Liver (tissue), 3 donors: ENCODE results near the gene PHTF2.

Experiments used
- CTCF ChIP-seq: fragments of 150-350 bp; IDR thresholded peaks from 2 replicates; pipeline ENCODE4 v1.5.1; 2017; ENCODE audit warnings: improper control_type of control experiment, low read depth, low read length; ENCODE audit not compliant: missing input control
- GABPA ChIP-seq, 2 donors: IDR thresholded peaks in 1 of 2; conservative IDR thresholded peaks in 1 of 2; 2 replicates each; pipeline ENCODE4 v1.6.1; 2016; ENCODE audit warnings: antibody characterized with exemption in 2 of 2, mild to moderate bottlenecking in 1 of 2, moderate library complexity in 1 of 2
- HNF4A ChIP-seq, 2 donors: conservative IDR thresholded peaks; 2 replicates each; pipeline ENCODE4 v1.6.1; 2016; ENCODE audit warnings: antibody characterized with exemption in 2 of 2, mild to moderate bottlenecking in 2 of 2
- HNF4G ChIP-seq: IDR thresholded peaks from 2 replicates; pipeline ENCODE4 v1.6.1; 2016; ENCODE audit warnings: antibody characterized with exemption
- RAD21 ChIP-seq, 2 donors: IDR thresholded peaks; 2 replicates each; pipeline ENCODE4 v1.6.1; 2016; ENCODE audit warnings: antibody characterized with exemption in 2 of 2, mild to moderate bottlenecking in 2 of 2
- TAF1 ChIP-seq: conservative IDR thresholded peaks from 2 replicates; pipeline ENCODE4 v1.6.1; 2016; ENCODE audit warnings: antibody characterized with exemption, mild to moderate bottlenecking
- YY1 ChIP-seq: IDR thresholded peaks from 2 replicates; pipeline ENCODE4 v1.6.1; 2016; ENCODE audit warnings: antibody characterized with exemption, mild to moderate bottlenecking
- ZBTB33 ChIP-seq: IDR thresholded peaks from 2 replicates; pipeline ENCODE4 v1.6.1; 2016; ENCODE audit warnings: antibody characterized with exemption
- donor health status: healthy.
- donor health status: healthy.

- TF ChIP-seq CTCF (no peak), HNF4G (no peak), HNF4A (conservative IDR thresholded peaks at IDR 0.05) (no peak), YY1 (no peak), ZBTB33 (no peak), TAF1 (no peak), RAD21 (IDR thresholded peaks at IDR 0.05) (no peak), GABPA (IDR thresholded peaks at IDR 0.05 in 1 of 2, conservative IDR thresholded peaks at IDR 0.05 in 1 of 2) (no peak)
These were observed 32.2 kb downstream of the PHTF2 start for GRCh38 chr7:77830649-77831355.
